ENCODE measurements around the gene DNAJB8.

DNAJB8 gene

DNA sequence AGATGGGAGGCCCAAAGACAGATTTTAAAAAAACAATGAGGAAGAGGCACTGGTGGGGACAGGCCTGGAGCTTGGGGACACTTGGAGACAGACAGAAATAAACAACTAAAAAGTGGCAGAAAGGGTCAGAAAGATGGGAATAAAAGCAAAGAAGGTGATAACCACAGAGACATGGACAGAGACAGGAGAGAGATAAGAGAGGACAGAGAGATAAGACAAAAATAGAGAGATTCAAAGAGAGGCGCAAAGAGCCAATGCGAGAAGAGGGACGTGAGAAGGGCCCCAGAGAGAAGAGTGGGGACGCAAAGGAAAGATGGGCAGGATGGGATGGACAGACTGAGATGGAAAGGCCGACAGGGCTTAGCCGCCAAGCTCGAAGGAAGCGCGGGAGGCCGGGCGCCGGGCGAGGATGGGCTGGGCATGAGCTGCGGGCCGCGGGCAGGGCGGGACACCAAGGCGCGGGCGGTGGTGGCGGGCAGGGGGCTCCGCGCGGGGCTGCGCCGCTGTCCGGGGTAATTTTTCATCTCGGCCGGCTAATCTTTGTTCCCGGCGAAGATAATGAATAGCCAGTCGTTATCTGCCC lies 29.4 kb upstream of the DNAJB8 start:
- no peak for DNase-seq
- in situ Hi-C loops (cut with HindIII; ENCODE audit: low pct_ligation_motif_present, low pct_unique_long_range_greater_than_20kb, low sequenced_read_pairs): no loop called here

DNA sequence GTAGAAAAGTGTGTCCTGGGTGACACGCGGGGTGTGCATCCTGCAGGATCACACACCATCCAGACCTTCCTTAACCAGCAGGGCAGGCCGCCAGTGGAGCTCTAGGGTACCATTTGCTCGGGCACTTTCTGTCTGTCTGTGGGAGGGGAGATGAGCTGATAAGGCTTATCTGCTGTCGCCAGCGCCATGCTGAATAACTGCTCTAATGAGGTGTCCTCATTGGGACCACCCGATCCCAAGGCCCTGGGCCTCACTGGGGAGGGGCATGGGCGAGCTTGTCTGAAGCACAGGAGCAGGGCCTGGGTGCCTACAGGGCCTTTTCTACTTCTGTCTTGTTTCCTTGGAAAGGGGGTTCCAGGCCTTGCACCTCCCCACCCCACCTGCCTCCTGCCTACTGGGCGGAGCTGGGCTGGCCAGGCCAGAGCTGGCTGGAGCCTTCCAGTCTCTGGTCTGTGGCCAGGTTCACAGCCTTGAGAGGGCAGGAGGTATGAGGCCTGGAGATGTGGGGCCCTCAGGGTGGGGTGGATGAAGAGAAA lies 28.8 kb upstream of the DNAJB8 start:
- no peak for DNase-seq
- in situ Hi-C loops (cut with HindIII; ENCODE audit: low pct_ligation_motif_present, low pct_unique_long_range_greater_than_20kb, low sequenced_read_pairs): no loop called here

DNA sequence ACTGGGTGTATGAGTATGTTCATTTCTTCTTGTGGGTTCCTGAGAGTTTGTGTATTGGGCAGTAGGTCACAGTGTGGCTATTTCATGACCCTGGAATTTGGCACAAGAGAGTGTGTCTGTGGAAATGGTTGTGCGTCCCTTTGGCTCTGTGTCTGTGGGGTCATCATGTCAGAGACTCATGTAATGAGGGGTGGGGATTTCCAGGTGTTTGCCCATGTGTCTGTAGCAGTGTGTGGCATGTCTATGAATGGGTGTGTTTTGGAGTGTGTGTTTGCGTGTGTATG lies 27.6 kb upstream of the DNAJB8 start:
- in situ Hi-C loops (cut with HindIII; ENCODE audit: low pct_ligation_motif_present, low pct_unique_long_range_greater_than_20kb, low sequenced_read_pairs): no loop called here
- no peak for DNase-seq

DNA sequence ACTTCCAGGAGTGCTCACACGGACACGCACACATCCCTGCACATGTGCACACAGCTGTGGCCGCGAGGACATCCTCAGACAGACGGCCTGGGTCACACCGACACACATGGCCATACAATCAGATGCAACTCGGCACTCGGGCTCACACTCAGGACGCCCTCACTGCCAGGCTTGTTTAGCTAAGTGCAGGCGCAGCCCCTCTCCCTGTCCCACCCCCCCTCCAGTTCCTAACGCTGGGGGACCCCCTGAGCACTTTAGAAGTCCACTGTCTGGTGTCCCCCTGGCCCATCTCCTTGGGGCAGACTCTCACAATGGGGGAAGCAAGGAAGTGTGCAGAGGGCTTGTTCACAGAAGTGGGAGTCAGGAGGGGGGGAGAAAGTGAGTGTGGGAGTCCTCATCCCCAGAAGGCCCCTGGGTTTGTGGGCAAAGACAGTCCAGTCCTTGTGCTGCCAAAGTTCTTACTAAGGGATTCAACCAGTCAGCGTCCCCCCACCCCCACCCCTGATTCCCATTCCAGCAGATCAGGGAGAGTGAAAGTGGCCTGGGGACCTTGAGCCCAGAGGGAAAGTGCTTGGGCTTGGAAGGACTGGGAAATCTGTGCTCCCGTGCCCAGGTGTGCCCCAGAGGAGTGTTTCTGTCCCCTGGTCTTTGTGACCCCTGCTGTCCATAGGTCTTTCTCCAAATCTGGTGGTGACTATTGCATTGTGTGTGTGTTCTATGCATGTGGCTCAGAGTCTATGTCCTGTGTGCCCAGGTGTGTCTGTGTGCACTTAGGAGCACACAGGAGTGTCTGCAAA lies 27.1 kb upstream of the DNAJB8 start:
- in situ Hi-C loops (cut with HindIII; ENCODE audit: low pct_ligation_motif_present, low pct_unique_long_range_greater_than_20kb, low sequenced_read_pairs): no loop called here
- no peak for DNase-seq

DNA sequence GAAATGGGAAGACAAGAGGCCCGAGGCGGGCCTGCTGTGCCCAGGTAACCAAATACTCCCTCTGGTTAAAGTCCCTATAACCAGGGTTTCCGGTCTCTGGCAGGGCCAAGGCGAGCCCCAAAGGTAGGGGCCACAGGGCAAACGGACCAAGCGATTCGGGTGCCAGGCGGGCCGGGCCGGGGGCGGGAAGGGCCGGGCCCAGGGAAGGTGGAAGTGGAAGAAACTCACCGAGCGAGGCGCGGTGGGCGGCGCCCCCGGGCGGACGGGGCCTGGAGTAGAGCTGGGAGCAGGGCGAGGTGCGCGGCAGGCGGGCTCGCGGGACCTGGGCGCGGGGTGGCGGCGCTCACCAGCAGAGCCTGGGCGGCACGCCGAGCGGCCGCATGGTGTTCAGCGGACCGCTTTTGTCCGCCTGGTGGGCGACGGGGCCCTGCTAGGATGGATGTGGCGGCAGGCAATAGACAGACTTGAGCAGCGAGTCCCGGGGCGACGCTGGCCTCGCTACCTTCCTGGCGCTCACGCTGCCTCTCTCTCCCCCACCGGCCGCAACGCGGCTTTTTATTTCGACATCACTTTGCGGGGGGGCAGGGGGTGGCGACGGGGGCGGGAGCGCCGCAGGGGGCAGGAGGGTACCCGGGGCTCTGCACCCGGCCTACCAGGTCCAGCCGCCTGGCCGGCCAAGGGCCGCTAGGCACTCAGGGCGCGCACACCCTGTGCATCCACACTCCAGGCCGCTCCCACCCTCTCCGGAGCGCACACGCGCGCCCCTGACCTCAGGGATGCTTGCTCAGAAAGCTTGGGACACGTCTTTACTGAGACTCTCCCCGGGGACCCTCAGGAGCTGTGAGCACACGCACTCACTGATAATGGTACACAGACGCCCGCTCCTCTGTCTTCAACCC lies 26.2 kb upstream of the DNAJB8 start, which contains the start of gene GATA2:
TSS of gene GATA2 (minus strand) at position 531 of the 899 bp plus-strand sequence. CDS start 6,170 bp downstream, outside the sequence.
- in situ Hi-C loops (cut with HindIII; ENCODE audit: low pct_ligation_motif_present, low pct_unique_long_range_greater_than_20kb, low sequenced_read_pairs): no loop called here
- DNase-seq: no peak

DNA sequence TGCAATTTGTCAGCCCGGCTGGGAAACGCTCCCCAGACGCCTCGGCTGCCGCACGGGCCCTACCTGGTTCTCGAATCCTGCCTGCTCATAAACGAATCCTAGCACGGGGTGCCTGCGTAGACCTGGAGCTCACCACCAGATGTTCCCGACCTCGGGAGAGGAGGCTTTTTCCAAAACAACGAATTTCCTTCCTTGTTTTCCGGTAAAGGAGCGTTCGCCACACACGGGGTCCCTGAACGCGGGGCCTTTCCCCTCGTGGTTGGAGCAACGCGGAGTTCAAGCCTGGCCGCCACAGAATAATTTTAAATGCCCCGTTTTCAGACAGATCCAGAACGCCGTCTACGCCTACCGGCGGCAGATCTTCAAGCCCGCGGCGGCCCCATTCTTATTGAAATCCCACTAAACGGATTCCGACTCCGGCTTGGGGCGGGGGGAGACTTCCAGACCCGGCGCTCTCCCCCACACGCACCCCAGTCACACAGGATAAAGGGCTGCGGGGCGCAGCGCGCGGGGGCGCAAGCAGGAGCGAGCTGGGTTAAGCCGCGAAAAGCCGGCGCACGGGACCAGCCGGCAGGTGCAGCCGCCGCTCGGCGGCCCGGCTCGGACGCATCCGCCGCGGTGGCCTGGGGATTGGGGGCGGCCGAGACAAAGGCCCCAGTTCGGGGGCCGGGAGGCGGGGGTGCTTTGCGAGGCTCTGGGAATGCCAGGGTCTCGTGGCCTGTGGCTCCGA lies 25.4 kb upstream of the DNAJB8 start:
- no peak for DNase-seq
- in situ Hi-C loops (cut with HindIII; ENCODE audit: low pct_ligation_motif_present, low pct_unique_long_range_greater_than_20kb, low sequenced_read_pairs): no loop called here

DNA sequence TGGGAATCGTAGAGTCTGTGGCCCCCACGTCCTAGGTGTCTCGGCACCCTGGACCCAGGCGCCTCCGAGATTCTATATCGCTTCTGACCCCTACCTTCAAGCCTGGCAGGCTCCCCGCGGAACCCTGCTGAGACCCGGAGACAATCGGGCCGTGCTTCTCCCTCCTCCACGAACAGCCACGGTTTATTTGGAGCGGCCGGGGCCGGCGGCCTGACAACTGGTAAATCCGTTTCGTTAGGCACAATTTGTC lies 24.9 kb upstream of the DNAJB8 start:
- no peak for DNase-seq
- in situ Hi-C loops (cut with HindIII; ENCODE audit: low pct_ligation_motif_present, low pct_unique_long_range_greater_than_20kb, low sequenced_read_pairs): no loop called here

DNA sequence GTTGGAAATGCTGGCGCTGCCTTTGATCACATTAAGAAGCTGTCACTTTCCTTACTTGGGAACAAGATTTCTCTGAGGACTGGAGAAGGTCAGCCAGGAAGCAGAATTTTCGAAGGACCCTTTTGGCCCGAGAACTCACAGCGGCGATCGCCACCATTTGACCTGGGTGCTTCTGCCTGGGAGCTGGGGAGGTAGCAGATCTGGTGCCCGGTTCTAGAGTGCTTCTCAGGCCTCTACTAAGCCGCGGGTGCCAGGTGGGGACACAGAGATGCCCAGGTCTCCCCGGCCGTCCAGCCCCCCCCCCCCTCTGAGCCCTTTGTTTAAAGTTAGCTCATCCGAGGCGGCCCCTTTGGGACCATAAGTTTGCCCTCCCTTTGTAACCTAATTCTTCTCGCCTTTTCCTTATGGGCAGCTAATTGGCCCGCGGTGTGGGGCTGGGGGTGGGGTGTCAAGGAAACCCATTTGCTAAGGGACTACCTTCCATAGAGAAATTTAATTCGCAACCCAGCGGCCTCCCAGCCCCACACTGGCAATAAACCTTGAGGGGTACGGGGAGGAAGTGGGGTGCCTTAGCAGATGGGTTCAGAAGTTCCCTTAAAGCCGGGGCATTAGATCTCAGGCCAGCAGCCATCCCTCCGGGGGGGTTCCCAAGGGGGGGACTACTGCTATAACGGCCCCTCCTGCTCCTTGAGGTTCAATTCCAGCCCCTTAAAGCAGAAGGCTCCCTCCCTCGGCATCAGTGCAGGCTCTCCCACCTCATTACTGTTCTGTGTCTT lies 24.4 kb upstream of the DNAJB8 start:
- in situ Hi-C loops (cut with HindIII; ENCODE audit: low pct_ligation_motif_present, low pct_unique_long_range_greater_than_20kb, low sequenced_read_pairs): no loop called here
- no peak for DNase-seq

DNA sequence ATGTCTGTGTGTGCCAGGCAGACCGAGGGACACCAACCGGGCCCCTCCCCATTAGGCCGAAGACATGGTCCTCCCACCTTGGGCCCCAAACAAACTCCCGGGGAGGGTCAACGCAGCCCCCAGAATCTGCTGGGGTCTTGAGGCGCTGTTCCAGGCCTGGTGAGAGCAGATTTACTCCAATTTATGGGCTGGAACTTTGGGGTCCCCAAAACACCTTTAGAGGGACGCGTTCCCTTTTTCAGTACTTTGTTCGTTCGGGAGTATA lies 23.9 kb upstream of the DNAJB8 start:
- in situ Hi-C loops (cut with HindIII; ENCODE audit: low pct_ligation_motif_present, low pct_unique_long_range_greater_than_20kb, low sequenced_read_pairs): no loop called here
- no peak for DNase-seq

DNA sequence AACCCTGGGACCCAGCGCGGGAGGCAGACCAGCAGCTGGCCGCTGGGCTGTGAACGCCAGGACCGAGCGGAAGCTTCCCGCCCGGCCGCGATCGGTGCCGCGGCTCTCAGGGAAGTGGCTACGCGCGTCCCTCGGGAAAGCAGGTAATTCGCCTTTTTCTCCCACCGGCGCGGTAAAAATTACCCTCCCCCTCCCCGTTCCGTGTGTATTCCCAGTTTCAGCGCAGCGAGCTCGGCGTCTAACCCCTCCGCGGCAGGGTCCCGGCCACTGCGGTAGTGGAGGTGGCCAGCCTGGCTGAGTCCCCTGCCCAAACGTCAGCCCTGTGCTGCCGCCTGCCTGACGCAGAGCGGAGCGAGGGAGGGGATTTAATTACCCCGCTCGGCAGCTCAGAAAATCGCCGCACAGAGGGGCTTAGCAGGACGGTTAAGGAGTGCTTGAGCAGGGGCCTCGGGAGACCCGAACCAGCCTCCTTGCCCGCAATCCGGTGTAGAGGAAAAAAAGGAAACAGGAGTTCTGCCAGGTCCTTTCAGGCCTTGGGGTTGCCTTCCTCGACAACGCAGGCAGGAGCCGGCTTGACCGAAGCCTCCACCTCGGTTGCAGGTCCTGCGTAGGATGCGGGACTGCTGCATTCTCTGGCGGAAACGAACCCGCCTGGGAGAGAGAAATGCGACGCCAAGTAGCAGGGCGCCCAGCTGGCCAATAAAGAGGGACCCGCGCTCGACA lies 23.4 kb upstream of the DNAJB8 start:
- in situ Hi-C loops (cut with HindIII; ENCODE audit: low pct_ligation_motif_present, low pct_unique_long_range_greater_than_20kb, low sequenced_read_pairs): no loop called here
- DNase-seq: peak; percentile 23

DNA sequence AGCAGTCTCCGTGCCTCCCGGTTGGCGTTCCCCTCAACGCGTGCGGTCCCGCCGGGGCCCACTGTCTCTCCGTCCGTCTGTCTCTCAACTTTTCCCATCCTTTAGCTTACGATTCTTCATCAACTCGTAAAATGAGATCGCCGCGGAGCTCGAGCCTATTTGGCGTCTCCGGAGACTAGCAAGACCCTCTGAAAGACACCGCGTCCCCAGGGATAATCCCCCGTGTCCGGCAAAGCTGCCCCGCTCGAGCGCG lies 22.9 kb upstream of the DNAJB8 start:
- DNase-seq: no peak
- in situ Hi-C loops (cut with HindIII; ENCODE audit: low pct_ligation_motif_present, low pct_unique_long_range_greater_than_20kb, low sequenced_read_pairs): no loop called here

DNA sequence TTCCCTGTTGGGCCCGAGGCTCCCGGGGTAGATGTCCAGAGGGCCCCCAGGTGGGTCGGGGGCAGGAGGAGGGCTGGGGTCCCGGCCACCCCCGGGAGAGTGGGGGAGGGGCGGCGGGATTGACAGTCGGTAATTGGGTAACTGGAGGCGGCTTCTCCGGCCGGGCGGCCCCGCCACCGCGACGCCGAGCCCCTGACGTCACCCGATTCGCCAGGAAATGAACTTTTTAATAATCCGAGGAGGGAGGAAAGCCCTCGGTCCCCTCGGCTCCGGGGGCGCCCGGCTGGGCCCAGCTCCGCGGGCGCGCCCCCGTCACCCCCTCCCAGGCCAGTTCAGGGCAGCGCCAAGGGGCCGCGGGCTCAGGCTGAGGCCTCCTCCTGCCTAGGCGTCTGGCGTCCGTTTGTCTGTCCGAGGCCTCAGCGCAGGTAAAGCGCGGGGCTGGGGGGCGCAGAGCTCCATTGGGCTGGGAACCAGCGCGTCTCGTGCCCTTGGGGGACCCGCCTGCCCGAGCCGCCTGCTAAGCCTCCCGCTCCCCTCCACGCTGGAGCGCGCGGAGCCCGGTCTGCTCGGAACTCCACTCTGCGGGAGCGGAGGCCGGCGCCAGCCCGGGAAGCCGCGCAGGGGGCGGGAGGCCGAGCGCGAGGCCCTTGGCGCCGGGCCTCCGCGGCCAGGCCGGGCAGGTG lies 22.4 kb upstream of the DNAJB8 start:
- in situ Hi-C loops (cut with HindIII; ENCODE audit: low pct_ligation_motif_present, low pct_unique_long_range_greater_than_20kb, low sequenced_read_pairs): no loop called here
- DNase-seq: no peak

DNA sequence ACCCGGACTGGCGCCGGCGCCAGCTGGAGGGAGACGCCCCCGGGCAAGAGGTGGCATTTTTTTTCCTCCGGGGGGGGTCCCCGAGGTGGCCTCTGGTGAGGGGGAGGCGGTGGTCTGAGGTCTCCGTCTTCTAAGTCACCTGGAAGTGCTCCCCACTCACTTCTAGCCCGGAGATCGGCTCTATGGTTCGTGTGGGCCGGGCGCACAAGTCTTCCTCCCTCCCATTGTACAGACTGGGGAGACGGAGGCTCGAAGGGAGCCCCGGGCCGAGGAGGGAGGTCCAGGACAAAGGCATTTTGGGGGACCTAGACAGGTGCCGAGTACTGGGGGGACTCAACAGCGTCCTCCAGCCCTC lies 21.9 kb upstream of the DNAJB8 start:
- DNase-seq: no peak
- in situ Hi-C loops (cut with HindIII; ENCODE audit: low pct_ligation_motif_present, low pct_unique_long_range_greater_than_20kb, low sequenced_read_pairs): no loop called here

DNA sequence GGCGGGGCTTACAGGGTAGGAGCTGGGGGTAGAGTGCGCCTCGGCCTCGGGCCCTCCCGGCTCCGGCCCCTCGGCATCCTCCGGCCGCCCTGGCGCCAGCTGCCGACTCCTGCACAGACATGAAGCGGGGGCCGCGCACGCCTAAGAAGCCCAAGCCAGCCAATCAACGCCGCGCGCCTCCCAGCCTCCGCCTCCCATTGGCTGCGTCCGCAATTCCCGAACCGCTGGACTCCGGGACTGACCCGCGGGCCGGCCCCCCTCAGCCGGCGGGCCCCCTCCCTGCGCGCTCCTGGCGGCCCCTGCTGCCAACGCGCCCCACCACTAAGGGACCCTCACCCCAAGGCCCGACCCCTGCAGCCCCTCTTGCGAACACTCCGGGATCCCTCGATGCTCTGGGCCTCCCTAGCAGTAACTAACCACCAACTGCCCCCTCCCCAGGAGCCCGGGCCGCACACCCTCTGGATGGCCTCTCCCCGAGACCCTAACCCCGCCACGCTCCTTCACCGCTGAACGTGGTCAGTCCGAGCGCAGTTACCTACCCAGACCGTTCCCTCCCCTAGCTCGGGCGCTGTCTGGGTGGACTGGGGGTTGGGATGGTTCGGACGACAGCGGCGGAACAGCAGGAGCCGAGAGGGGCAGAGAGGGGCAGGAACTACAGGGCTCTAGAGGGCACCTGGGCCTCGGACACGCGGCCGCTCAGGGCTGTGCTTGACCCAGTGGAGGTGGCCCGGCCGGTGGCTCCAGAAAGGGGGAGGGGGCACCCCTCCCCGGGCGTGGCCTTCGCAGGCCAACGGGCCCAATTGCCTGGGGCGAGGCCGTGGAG lies 21.3 kb upstream of the DNAJB8 start:
- in situ Hi-C loops (cut with HindIII; ENCODE audit: low pct_ligation_motif_present, low pct_unique_long_range_greater_than_20kb, low sequenced_read_pairs): no loop called here
- peak; percentile 73 for DNase-seq

DNA sequence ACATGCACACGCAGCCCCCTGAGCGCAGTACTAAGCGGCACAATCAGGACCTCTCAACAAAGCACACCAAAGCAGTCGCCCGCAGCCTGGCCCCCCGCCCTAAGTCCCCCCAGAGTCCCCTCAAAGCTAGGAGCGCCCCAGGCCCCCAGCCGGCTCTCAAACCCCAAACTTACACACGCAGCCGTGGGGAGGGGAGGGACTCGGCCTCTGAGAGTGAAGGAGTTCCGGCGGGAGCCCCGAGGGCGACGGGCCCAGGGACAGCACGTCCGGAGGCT lies 20.8 kb upstream of the DNAJB8 start:
- no peak for DNase-seq
- in situ Hi-C loops (cut with HindIII; ENCODE audit: low pct_ligation_motif_present, low pct_unique_long_range_greater_than_20kb, low sequenced_read_pairs): no loop called here

DNA sequence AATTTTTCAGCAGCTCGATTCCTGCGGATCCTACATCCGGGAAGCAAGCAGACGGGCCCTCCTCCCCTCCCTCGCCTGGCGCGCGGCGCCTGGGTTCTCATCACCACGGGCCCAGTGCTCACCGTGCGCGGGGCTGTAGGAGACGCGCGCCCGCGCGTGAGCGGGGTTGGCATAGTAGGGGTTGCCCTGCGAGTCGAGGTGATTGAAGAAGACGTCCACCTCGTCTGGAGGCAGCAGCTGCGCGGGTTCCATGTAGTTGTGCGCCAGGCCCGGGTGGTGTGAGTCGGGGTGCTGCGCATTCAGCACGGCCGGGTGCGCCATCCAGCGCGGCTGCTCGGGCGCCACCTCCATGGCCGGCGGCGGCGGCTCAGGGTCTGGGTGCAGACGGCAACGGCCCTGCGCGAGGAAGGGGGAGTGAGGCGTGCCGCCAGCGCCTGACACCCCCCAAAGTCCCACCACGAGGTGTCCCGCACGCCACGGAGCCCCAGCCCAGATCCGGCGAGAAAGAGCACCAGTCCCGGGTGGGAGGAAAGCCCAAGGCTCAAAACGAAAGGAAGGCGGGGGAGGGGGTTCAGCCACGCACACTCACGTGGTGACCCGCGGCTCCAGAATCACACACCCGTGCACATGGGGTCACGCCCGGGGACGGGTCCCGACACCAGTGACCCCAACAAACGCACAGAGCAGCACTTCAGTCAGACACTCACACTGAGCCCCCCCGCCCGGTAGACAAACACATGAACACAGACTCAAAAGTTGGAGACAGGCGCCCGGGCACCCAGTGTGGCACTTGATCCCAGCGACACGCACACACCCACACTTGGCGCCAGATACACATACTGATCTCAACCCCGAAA lies 20.2 kb upstream of the DNAJB8 start:
- in situ Hi-C loops (cut with HindIII; ENCODE audit: low pct_ligation_motif_present, low pct_unique_long_range_greater_than_20kb, low sequenced_read_pairs): no loop called here
- DNase-seq: no peak
